ENCODE data around the gene IL4R. TPM values are rescaled to one million over a fixed set of nuclear protein-coding genes. Genes with fewer than 3 reads are reported as not detected.
A peak's percentile ranks its signal among the peaks of the same experiment; 100 is the strongest.

Gene IL4R
- total and polyA plus RNA-seq, 2 of the 13 experiments (the other 11 are each of a cell fraction or from before 2014, with no cell fraction given) = 15.9 to 49.6 TPM

- ChIA-PET POLR2A (interaction anchor here (1.0 to 1.3 kb wide), 4 partner anchors 11 to 46 kb away, joined by 3 to 4 read pairs (median 4); partner anchors contain the start of gene NSMCE1), CTCF (ENCODE audit: low intra/inter-chr PET ratio, low total read pairs) (no interaction called here)
- Histone ChIP-seq H3K79me2 (ENCODE audit: insufficient read depth, low read length) (peaks cover 25% of the 10 kb centered on the region), H3K27ac (ENCODE audit: extremely low read length, insufficient read depth, low read length) (no peak overlapping the region), H2AFZ (ENCODE audit: low read length) (no peak overlapping the region), H3K4me1 (ENCODE audit: insufficient read depth, low read length) (peaks cover 57% of the 10 kb centered on the region), H3K27me3 (ENCODE audit: control insufficient read depth in 1 of 2, insufficient read depth in 2 of 2, low read length in 2 of 2) (peaks cover 1 to 17% of the 10 kb centered on the region in 2 experiments; a peak in 3 of 5 replicates), H3K9ac (ENCODE audit: insufficient read depth, low read depth, low read length) (no peak overlapping the region), H3K36me3 (replicated peaks in 1 of 2; ENCODE audit: control insufficient read depth in 1 of 2, insufficient read depth in 2 of 2, low read length in 2 of 2) (no peaks in the 10 kb centered on the region), H3K4me3 (replicated peaks in 1 of 3; ENCODE audit: insufficient read depth in 1 of 3, low read depth in 2 of 3, low read length in 3 of 3) (peak overlapping the region in 1 of 3 experiments; percentile 11; a peak in 1 of 6 replicates), H4K20me1 (ENCODE audit: insufficient read depth, low read length) (peaks cover 4% of the 10 kb centered on the region; the same call in 1 of the 2 replicates), H3K4me2 (ENCODE audit: low read depth, low read length) (peak overlapping the region; percentile 96), H3K9me3 (ENCODE audit: low read length) (no peaks in the 10 kb centered on the region)
- in situ Hi-C loops (cut with HindIII; ENCODE audit: extremely low pct_ligation_motif_present, low pct_unique_long_range_greater_than_20kb) (loop anchor here (5.0 kb wide), 1 partner anchor 45 kb away; the partner anchor contains the start of gene NSMCE1), intact Hi-C loops (cut with micrococcal nuclease; ENCODE audit: unreplicated experiment) (loop anchor here (5.0 kb wide), 1 partner anchor 55 kb away; no protein-coding TSS in a partner anchor)
- ATAC-seq (no peak), FAIRE-seq (no peak), DNase-seq (ENCODE audit: low spot score) (no peak)
- no TSS peak for BruUV-seq (replicated peaks)
- WGBS (ENCODE audit: low lambda C conversion rate) = 3% methylated on average over 7 of the region's 7 CpGs
- no peak for TF ChIP-seq ZNF7 (CRISPR knock-in tag; IDR thresholded peaks at IDR 0.05)
- peak; percentile 22 for TF ChIP-seq XRCC5 (optimal IDR thresholded peaks at IDR 0.05; ENCODE audit: low read length)
- peak; percentile 95 for TF ChIP-seq ZMYM3 (CRISPR knock-in tag; IDR thresholded peaks at IDR 0.05)
- TF ChIP-seq ZNF839 (CRISPR knock-in tag; IDR thresholded peaks at IDR 0.05; ENCODE audit: borderline replicate concordance) = no peak
- TF ChIP-seq ZFP91 (CRISPR knock-in tag; IDR thresholded peaks at IDR 0.05; ENCODE audit: borderline replicate concordance) = no peak
- no peak for TF ChIP-seq NFE2 (CRISPR knock-in tag; IDR thresholded peaks at IDR 0.05)
- TF ChIP-seq SOX5 (CRISPR knock-in tag; IDR thresholded peaks at IDR 0.05; ENCODE audit: borderline replicate concordance) = 0 out of 2 replicates have a peak, but pooled peaks have one; percentile 25
- TF ChIP-seq JUNB (CRISPR knock-in tag; IDR thresholded peaks at IDR 0.05; ENCODE audit: borderline replicate concordance) = no peak
- TF ChIP-seq IRF1 (CRISPR knock-in tag; IDR thresholded peaks at IDR 0.05; ENCODE audit: low read depth) = 0 out of 2 replicates have a peak, but pooled peaks have one; percentile 24
- TF ChIP-seq PLSCR1 (CRISPR knock-in tag; IDR thresholded peaks at IDR 0.05; ENCODE audit: borderline replicate concordance) = no peak
- TF ChIP-seq HMGA1 (CRISPR knock-in tag; conservative IDR thresholded peaks at IDR 0.05) = no peak
- TF ChIP-seq TFE3 (CRISPR knock-in tag; IDR thresholded peaks at IDR 0.05) = 0 out of 2 replicates have a peak, but pooled peaks have one; percentile 18
- TF ChIP-seq ZFP36L1 (CRISPR knock-in tag; IDR thresholded peaks at IDR 0.05) = no peak
- 0 out of 2 replicates have a peak, but pooled peaks have one; percentile 30 for TF ChIP-seq RCOR2 (CRISPR knock-in tag; IDR thresholded peaks at IDR 0.05)
- peak; percentile 55 for TF ChIP-seq RARA (CRISPR knock-in tag; IDR thresholded peaks at IDR 0.05)
- 0 out of 2 replicates have a peak, but pooled peaks have one; percentile 26 for TF ChIP-seq KAT8 (CRISPR knock-in tag; IDR thresholded peaks at IDR 0.05)
- TF ChIP-seq YEATS4 (CRISPR knock-in tag; IDR thresholded peaks at IDR 0.05; ENCODE audit: borderline replicate concordance) = no peak
- no peak for TF ChIP-seq CBX1 (IDR thresholded peaks at IDR 0.05; ENCODE audit: low read depth)
- no peak for TF ChIP-seq MAZ (IDR thresholded peaks at IDR 0.05; ENCODE audit: borderline replicate concordance, low read depth, low read length)
- peak; percentile 44; the same call in 1 of the 2 replicates for TF ChIP-seq MAZ (CRISPR knock-in tag; IDR thresholded peaks at IDR 0.05; ENCODE audit: low read depth)
- peak; percentile 76; the same call in 1 of the 2 replicates for TF ChIP-seq ETV5 (CRISPR knock-in tag; IDR thresholded peaks at IDR 0.05; ENCODE audit: borderline replicate concordance)
- no peak for TF ChIP-seq POLR2A (IDR thresholded peaks at IDR 0.05; ENCODE audit: insufficient read depth in 1 of 2, low read depth in 2 of 2, low read length in 2 of 2)
These were observed 1.9 kb upstream of the IL4R start for GRCh38 chr16:27311897-27312303.

All from HepG2 (cell line).